Measurements from ENCODE around the gene STAM2.

The STAM2 gene

GRCh38 chr2:152183401-152184073, 8.0 kb upstream of the STAM2 start:
- TF ChIP-seq CREB1 (IDR thresholded peaks at IDR 0.05; ENCODE audit: low read depth), result no peak
- TF ChIP-seq EP300 (IDR thresholded peaks at IDR 0.05; ENCODE audit: borderline replicate concordance), result no peak
- TF ChIP-seq REST (IDR thresholded peaks at IDR 0.05; ENCODE audit: low read depth), result no peak
- TF ChIP-seq TCF12 (IDR thresholded peaks at IDR 0.05; ENCODE audit: low read depth), result no peak
- no peak for TF ChIP-seq TAF1 (IDR thresholded peaks at IDR 0.05; ENCODE audit: low read depth)
- TF ChIP-seq YY1 (IDR thresholded peaks at IDR 0.05; ENCODE audit: low read depth), result no peak
- TF ChIP-seq TEAD4 (IDR thresholded peaks at IDR 0.05), result no peak
- TF ChIP-seq FOXM1 (IDR thresholded peaks at IDR 0.05; ENCODE audit: borderline replicate concordance, low read depth), result no peak
- TF ChIP-seq USF1 (IDR thresholded peaks at IDR 0.05), result no peak
- no peak for TF ChIP-seq MAX (IDR thresholded peaks at IDR 0.05)
- TF ChIP-seq NFIC (IDR thresholded peaks at IDR 0.05), result no peak
- TF ChIP-seq EGR1 (IDR thresholded peaks at IDR 0.05), result no peak
- no peak for TF ChIP-seq ZBTB7A (IDR thresholded peaks at IDR 0.05; ENCODE audit: low read depth)
- TF ChIP-seq RAD21 (IDR thresholded peaks at IDR 0.05; ENCODE audit: low read depth), result no peak
- no peak for TF ChIP-seq CEBPB (IDR thresholded peaks at IDR 0.05)

- TF ChIP-seq YY1 (IDR thresholded peaks at IDR 0.05; ENCODE audit: low read depth) (no peak), EP300 (IDR thresholded peaks at IDR 0.05; ENCODE audit: borderline replicate concordance) (no peak), FOXM1 (IDR thresholded peaks at IDR 0.05; ENCODE audit: borderline replicate concordance, low read depth) (no peak), RAD21 (IDR thresholded peaks at IDR 0.05; ENCODE audit: low read depth) (no peak), MAX (IDR thresholded peaks at IDR 0.05) (no peak), CREB1 (IDR thresholded peaks at IDR 0.05; ENCODE audit: low read depth) (no peak), ZBTB7A (IDR thresholded peaks at IDR 0.05; ENCODE audit: low read depth) (no peak), TEAD4 (IDR thresholded peaks at IDR 0.05) (no peak), TAF1 (IDR thresholded peaks at IDR 0.05; ENCODE audit: low read depth) (no peak), CEBPB (IDR thresholded peaks at IDR 0.05) (no peak), EGR1 (IDR thresholded peaks at IDR 0.05) (no peak)
Observed at GRCh38 chr2:152176113-152176714, 651 bp upstream of the STAM2 start.

GRCh38 chr2:152175012-152175367, 573 bp downstream of the STAM2 start:
- TF ChIP-seq RAD21 (IDR thresholded peaks at IDR 0.05; ENCODE audit: low read depth), result no peak
- TF ChIP-seq CREB1 (IDR thresholded peaks at IDR 0.05; ENCODE audit: low read depth), result no peak

GRCh38 chr2:152174574-152174973, 989 bp downstream of the STAM2 start:
- no peak for TF ChIP-seq TAF1 (IDR thresholded peaks at IDR 0.05; ENCODE audit: low read depth)
- TF ChIP-seq CREB1 (IDR thresholded peaks at IDR 0.05; ENCODE audit: low read depth), result no peak
- TF ChIP-seq MAX (IDR thresholded peaks at IDR 0.05), result no peak
- TF ChIP-seq ZBTB7A (IDR thresholded peaks at IDR 0.05; ENCODE audit: low read depth), result no peak
- no peak for TF ChIP-seq TCF12 (IDR thresholded peaks at IDR 0.05; ENCODE audit: low read depth)

GRCh38 chr2:152173831-152174230, 1.7 kb downstream of the STAM2 start:
- TF ChIP-seq USF1 (IDR thresholded peaks at IDR 0.05) (no peak), TEAD4 (IDR thresholded peaks at IDR 0.05) (no peak), YY1 (IDR thresholded peaks at IDR 0.05; ENCODE audit: low read depth) (no peak)

GRCh38 chr2:152171718-152172117, 3.8 kb downstream of the STAM2 start:
- TF ChIP-seq EP300 (IDR thresholded peaks at IDR 0.05; ENCODE audit: borderline replicate concordance) (no peak), CEBPB (IDR thresholded peaks at IDR 0.05) (no peak), YY1 (IDR thresholded peaks at IDR 0.05; ENCODE audit: low read depth) (no peak), TEAD4 (IDR thresholded peaks at IDR 0.05) (no peak), MAX (IDR thresholded peaks at IDR 0.05) (no peak), USF1 (IDR thresholded peaks at IDR 0.05) (no peak), REST (IDR thresholded peaks at IDR 0.05; ENCODE audit: low read depth) (no peak), TCF12 (IDR thresholded peaks at IDR 0.05; ENCODE audit: low read depth) (no peak), TAF1 (IDR thresholded peaks at IDR 0.05; ENCODE audit: low read depth) (no peak), ZBTB7A (IDR thresholded peaks at IDR 0.05; ENCODE audit: low read depth) (no peak), FOXM1 (IDR thresholded peaks at IDR 0.05; ENCODE audit: borderline replicate concordance, low read depth) (no peak), CREB1 (IDR thresholded peaks at IDR 0.05; ENCODE audit: low read depth) (no peak)
